ENCODE results near the gene GRM2. TPM values are rescaled to one million over a fixed set of nuclear protein-coding genes. Genes with fewer than 3 reads are reported as not detected.
A peak's percentile ranks its signal among the peaks of the same experiment; 100 is the strongest.

Gene GRM2
- total RNA-seq (2021; fragmentation: NEBNext Ultra II Directional; extraction: Animal tissue kit (Norgen Biotek cat#: 25700)) (3.9 and 4.3 TPM in 2 replicates), polyA plus RNA-seq (2011; rRNA removed) (10.5 and 11.7 TPM in 2 replicates), polyA minus RNA-seq (2011; rRNA and poly(A)+ RNA removed) (4.1 and 4.6 TPM in 2 replicates)
- polyA plus RNA-seq (2011; cell fraction: cytosol; rRNA removed), result 7.6 TPM
- polyA plus RNA-seq (2011; cell fraction: nucleus; rRNA removed), result 9.2 TPM
- 2.9 to 4.9 TPM (median 4.2 TPM) in 4 replicates for polyA plus RNA-seq (2012, experiment 1 of 2)
- 4.5 TPM for polyA plus RNA-seq (2012, experiment 2 of 2)
- polyA plus RNA-seq (2013, experiment 1 of 2), result 3.9 TPM
- 3.6 TPM for polyA plus RNA-seq (2013, experiment 2 of 2)
- 2.7 TPM for polyA minus RNA-seq (2011; cell fraction: cytosol; rRNA and poly(A)+ RNA removed)
- 2.4 TPM for polyA minus RNA-seq (2011; cell fraction: nucleus; rRNA and poly(A)+ RNA removed)
- long read RNA-seq, experiment 1, partial matches to known transcripts, result 2 of 2 reads
- long read RNA-seq, experiment 1, other reads (novel, unspliced or antisense), result 0 of 2 reads
- long read RNA-seq, experiment 2, result 0 reads

- Histone ChIP-seq H3K9ac (replicated peaks in 1 of 4; ENCODE audit: extremely low read depth in 1 of 4, low read depth in 3 of 4, low read length in 3 of 4) (peak within 1 kb of the TSS in 3 of 4 experiments; percentile 35 to 58 (median 42); a peak in 6 of 7 replicates), H4K5ac (ENCODE audit: insufficient read length, low read depth, low read length) (no peak within 1 kb of the TSS), H3K14ac (ENCODE audit: insufficient read length) (no peak within 1 kb of the TSS), H4K91ac (replicated peaks; ENCODE audit: insufficient read length, low read length) (no peak within 1 kb of the TSS), H2AK5ac (ENCODE audit: low read depth, low read length) (peak within 1 kb of the TSS; percentile 82; the same call in 1 of the 2 replicates), H3K4ac (replicated peaks; ENCODE audit: insufficient read length, low read depth, low read length) (no peak within 1 kb of the TSS), H3K4me2 (ENCODE audit: insufficient read depth in 1 of 2, low read depth in 2 of 2, low read length in 2 of 2) (peak within 1 kb of the TSS; percentile 86 to 98), H3K79me2 (ENCODE audit: control insufficient read depth in 1 of 2, insufficient read depth in 2 of 2, low read length in 2 of 2) (no peaks in the 10 kb centered on the region), H3K27ac (ENCODE audit: low read depth, low read length) (no peak within 1 kb of the TSS), H3K56ac (replicated peaks; ENCODE audit: insufficient read length, low read depth, low read length) (no peak within 1 kb of the TSS), H3K79me1 (ENCODE audit: low read depth, low read length) (no peaks in the 10 kb centered on the region), H2AFZ (ENCODE audit: low read length) (peak within 1 kb of the TSS; percentile 7; the same call in 1 of the 2 replicates), H4K20me1 (replicated peaks in 1 of 2; ENCODE audit: control insufficient read depth in 1 of 2, insufficient read depth in 2 of 2, low read length in 2 of 2) (peaks cover 4 to 25% of the 10 kb centered on the region in 2 experiments), H3K27me3 (replicated peaks in 1 of 4; ENCODE audit: control insufficient read depth in 3 of 4, extremely low read depth in 1 of 4, insufficient read depth in 3 of 4, low read length in 3 of 4) (peaks cover 13 to 24% (median 23%) of the 10 kb centered on the region in 4 experiments; a peak in 6 of 7 replicates), H2BK12ac (ENCODE audit: low read depth, low read length) (peak within 1 kb of the TSS; percentile 41; the same call in 1 of the 2 replicates), H3K36me3 (ENCODE audit: control insufficient read depth in 2 of 4, insufficient read depth in 4 of 4, low read length in 3 of 4) (no peaks in the 10 kb centered on the region), H3K23ac (ENCODE audit: insufficient read length) (no peak within 1 kb of the TSS), H2BK15ac (ENCODE audit: low read length) (0 out of 2 replicates have a peak within 1 kb of the TSS, but pooled peaks have one; percentile 72), H3K4me1 (replicated peaks in 1 of 4; ENCODE audit: control insufficient read depth in 3 of 4, insufficient read depth in 4 of 4, low read length in 3 of 4) (peaks cover 0 to 34% (median 22%) of the 10 kb centered on the region in 4 experiments; a peak in 6 of 7 replicates), H3K23me2 (ENCODE audit: low read depth, low read length) (peaks cover 11% of the 10 kb centered on the region; the same call in 1 of the 2 replicates), H3K4me3 (ENCODE audit: extremely low read depth in 1 of 4, insufficient read depth in 2 of 4, low read depth in 3 of 4, low read length in 4 of 4) (peak within 1 kb of the TSS; percentile 49 to 79 (median 74)), H2BK120ac (replicated peaks; ENCODE audit: low read depth, low read length) (no peak within 1 kb of the TSS), H2BK5ac (ENCODE audit: low read depth, low read length) (no peak within 1 kb of the TSS; the same call in 1 of the 2 replicates), H2BK20ac (ENCODE audit: low read length) (no peak within 1 kb of the TSS), H3K18ac (ENCODE audit: extremely low read depth, low read length) (no peak within 1 kb of the TSS; the same call in 1 of the 2 replicates), H4K8ac (ENCODE audit: extremely low read depth, insufficient read depth, low read length) (peak within 1 kb of the TSS; percentile 35; the same call in 1 of the 2 replicates), H3K9me3 (ENCODE audit: insufficient read depth in 2 of 2, low read depth in 1 of 2, low read length in 1 of 2) (no peaks in the 10 kb centered on the region)
- DNase-seq (ENCODE audit: low read depth in 1 of 2, low spot score in 2 of 2) (peak; percentile 53 to 90), FAIRE-seq (no peak)
- ChIA-PET POLR2A (ENCODE audit: partially characterized antibody) (interaction anchor here (0.9 to 1.5 kb wide), 4 partner anchors 37 to 1054 kb away, joined by 3 to 5 read pairs (median 4); partner anchors contain the start of gene RPL29), CTCF (ENCODE audit: partially characterized antibody) (interaction anchor here (0.8 to 5.1 kb wide), 4 partner anchors 12 to 183 kb away, joined by 3 to 43 read pairs (median 4); no protein-coding TSS in a partner anchor)
- 5% methylated on average over 34 of the region's 69 CpGs; no CpG with 5 or more reads in 1 of the 2 experiments for WGBS, 2 experiments (ENCODE audit: extremely low coverage in 1 of 2, insufficient coverage in 1 of 2, insufficient read length in 1 of 2, insufficient replicate concordance in 2 of 2, low coverage in 1 of 2, low lambda C conversion rate in 2 of 2, missing lambda C conversion rate in 1 of 2)
- TF ChIP-seq JUND (IDR thresholded peaks at IDR 0.05; ENCODE audit: low read length) (0 out of 2 replicates have a peak, but pooled peaks have one; percentile 20), RFX5 (IDR thresholded peaks at IDR 0.05; ENCODE audit: borderline replicate concordance, low read depth, low read length) (0 out of 2 replicates have a peak, but pooled peaks have one; percentile 30), CREB1 (IDR thresholded peaks at IDR 0.05) (peak; percentile 54; the same call in 1 of the 2 replicates), EGR1 (IDR thresholded peaks at IDR 0.05; ENCODE audit: borderline replicate concordance, low read depth, low read length) (peak; percentile 54; the same call in 1 of the 2 replicates), SP1 (IDR thresholded peaks at IDR 0.05; ENCODE audit: low read depth, low read length) (peak; percentile 98), CHD2 (IDR thresholded peaks at IDR 0.05; ENCODE audit: low read length) (peak; percentile 66; the same call in 1 of the 2 replicates), USF2 (IDR thresholded peaks at IDR 0.05; ENCODE audit: low read length) (no peak)
Measured at GRCh38 chr3:51706788-51707731, at the start of gene GRM2. TSS of gene GRM2 (plus strand) at chr3:51707068. CDS start at chr3:51708984, 1,916 bp downstream.

All from H1 (cell line).